ENCODE results near the gene ADAMTS12.

GRCh38 chr5:33843579-33843978, 48.2 kb downstream of the ADAMTS12 start:
- no peak for TF ChIP-seq POLR2AphosphoS5 (IDR thresholded peaks at IDR 0.05; ENCODE audit: low read depth, low read length)
- TF ChIP-seq CTCF (IDR thresholded peaks at IDR 0.05): no peak
- TF ChIP-seq TCF7L2 (IDR thresholded peaks at IDR 0.05; ENCODE audit: low read depth, low read length): no peak
- TF ChIP-seq SIN3A (IDR thresholded peaks at IDR 0.05; ENCODE audit: borderline replicate concordance, insufficient read depth, low read depth, low read length): no peak
- no peak for TF ChIP-seq REST (IDR thresholded peaks at IDR 0.05; ENCODE audit: insufficient read depth in 1 of 2, low read depth in 2 of 2, low read length in 1 of 2)
